ENCODE measurements around the gene RTN1.

The RTN1 gene

DNA sequence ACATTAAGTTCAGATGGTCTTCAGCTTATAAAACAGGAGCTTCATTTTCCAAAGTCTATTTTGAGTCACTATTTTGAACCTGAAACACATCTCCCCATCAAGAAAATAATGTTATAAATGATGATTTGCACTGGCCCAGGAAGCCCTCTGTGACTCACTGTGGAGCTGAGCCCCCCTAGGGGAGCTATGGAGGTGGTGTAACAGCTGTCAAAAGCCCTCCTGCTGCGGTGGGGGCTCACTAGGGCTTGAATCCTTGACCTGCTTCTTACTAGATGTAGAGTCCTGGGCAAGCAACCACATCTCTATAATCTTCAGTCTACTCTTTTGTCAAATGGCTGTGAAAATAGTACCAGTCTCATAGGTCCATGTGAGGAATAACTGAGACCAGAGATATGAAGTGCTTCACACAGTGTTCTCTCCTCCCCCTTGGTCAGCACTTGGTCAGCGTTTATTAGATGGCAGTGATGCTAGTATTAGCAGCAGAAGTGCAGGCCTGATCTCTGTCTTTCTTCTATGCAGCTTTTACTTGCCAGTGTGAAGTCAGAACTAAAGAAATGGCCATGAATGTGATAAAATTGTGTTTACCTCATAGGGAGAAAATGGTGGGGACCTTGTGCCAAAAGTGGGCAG lies 83.4 kb downstream of the RTN1 start:
- DNase-seq = no peak

DNA sequence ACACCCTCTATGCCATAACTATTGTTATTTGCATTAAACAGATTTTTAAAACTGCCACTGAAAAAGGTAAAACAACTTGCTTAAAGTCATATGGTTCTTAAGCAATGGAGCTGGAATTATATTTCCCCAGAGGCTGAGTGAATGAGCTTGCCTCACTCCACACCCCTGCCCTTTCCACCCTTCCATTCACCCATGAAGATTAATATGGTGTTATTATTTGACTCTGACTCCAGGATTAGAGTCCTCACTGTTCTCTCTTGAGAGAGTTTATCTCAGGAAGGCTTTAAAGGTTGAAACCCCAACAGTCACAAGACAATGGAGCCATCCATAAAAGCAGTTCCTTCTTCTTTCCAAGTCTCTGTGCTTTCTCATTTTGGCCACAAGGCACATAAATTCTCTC lies 84.9 kb downstream of the RTN1 start:
- no peak for DNase-seq

DNA sequence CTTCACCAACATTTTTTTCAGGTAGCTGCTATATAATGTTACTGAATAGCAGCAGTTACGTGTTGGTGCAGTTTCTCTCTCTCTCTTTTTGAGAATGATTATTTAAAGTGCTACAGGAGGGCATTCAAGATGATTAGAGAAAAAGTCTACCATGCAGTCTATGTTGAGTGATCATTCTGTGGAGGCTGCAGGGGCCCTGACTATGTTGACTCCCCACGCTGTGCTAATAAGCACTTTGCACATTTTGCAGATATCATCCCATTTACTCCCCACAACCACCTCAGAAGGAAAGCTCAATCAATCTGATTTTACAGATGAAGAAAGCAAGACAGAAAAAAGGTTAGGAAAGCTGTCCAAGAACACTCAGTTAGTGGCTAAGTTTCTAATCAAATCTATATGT lies 87.8 kb downstream of the RTN1 start:
- no peak for DNase-seq

DNA sequence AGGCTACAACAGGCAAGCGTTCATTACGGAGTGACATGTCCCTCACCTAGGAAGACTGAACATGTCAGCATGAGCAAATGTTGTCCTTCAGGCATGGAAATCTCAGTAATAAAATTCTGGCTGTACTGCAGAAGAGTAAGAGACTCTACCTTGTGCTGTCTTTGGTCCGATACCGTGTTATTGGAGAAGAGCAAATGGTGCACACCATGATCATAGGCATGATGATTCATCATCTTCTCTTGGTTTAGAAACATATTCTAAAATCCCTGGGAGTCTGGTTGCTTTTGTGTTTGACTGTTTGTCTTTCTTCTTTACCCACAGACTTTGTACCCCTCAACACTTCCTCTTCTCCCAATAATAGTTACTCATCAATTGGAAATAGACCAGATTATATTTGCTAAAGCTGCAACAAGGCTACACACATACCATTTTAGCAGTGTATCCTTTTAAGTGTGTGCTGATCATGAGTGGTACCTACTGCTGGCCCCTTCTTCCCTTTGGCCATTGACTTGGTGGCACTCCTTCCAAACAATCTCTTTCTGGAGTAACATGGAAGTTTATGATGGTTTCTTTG lies 93.5 kb downstream of the RTN1 start:
- no peak for DNase-seq

DNA sequence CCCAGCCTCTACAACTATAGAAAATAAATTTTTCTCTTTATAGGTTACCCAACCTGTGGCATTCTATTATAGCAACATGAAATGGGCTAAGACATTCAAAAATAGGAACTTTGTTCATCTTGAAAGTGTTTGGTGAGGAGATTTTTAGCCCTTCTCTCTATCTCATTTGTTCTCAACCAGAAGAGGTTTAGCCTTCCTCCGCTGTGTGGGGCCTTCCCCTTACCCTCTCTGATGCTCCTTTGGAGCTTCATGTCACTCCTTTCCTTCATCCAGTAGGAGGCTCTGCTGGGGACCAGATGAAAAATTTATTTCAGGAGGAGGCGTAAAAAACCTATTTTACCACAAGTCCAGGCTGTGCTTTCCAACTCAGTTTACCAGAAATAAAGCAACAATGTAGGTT lies 94.1 kb downstream of the RTN1 start:
- DNase-seq = no peak

DNA sequence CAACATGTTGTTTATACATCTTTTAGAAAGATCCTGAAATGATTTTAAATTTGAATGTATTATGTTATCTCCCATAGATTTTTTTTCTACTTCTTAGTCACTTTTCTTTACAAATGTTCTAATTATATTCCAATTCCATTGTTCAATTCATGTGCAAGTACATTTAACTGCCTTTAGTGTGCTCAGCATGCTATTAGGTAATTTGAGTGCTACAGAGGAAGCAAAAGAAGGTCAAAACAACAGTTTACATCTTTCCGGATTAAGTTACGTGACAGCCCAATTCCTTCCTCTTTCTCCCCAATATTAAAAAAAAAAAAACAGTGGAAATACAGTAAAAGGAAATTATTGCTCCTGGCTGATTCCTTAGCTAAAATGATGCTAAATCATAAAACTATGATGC lies 98.3 kb downstream of the RTN1 start:
- no peak for DNase-seq

DNA sequence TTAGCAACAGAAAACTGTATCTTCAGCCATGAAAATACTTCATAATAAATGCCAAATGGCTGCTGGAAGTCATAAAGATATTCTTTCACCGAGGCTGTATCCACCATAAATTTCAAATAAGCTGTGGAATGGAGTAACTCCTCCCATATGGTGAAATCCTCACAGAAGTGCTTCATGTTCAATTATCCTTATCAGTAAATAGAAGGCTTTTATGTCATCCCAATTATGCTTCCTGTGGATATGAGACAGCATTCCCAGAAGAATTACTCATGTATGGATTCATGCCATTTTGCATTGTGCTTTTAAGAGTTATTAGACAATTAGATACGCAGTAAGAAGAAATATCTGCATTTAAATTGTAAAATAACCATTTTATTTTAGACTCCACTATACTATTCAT lies 99.0 kb downstream of the RTN1 start:
- peak; percentile 66 for DNase-seq

DNA sequence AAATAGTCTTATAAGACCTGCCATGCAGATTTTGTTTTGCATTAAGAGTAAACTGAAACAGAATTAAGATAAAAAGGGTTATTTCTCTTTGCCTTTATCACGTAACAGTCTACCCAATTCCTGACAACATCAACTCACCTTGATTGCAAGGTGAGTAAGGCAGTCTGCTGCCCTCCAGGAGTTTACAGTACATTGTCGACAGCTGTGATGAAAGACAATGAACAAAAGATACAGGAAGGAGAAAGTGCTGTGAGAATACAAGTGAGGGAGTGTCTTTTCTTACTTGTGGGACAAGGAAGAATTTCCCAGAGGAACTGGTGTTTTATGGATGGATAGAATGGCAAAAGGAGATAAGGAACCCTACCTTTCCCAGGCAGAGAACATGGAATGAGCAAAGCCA lies 101.0 kb downstream of the RTN1 start:
- DNase-seq = no peak

DNA sequence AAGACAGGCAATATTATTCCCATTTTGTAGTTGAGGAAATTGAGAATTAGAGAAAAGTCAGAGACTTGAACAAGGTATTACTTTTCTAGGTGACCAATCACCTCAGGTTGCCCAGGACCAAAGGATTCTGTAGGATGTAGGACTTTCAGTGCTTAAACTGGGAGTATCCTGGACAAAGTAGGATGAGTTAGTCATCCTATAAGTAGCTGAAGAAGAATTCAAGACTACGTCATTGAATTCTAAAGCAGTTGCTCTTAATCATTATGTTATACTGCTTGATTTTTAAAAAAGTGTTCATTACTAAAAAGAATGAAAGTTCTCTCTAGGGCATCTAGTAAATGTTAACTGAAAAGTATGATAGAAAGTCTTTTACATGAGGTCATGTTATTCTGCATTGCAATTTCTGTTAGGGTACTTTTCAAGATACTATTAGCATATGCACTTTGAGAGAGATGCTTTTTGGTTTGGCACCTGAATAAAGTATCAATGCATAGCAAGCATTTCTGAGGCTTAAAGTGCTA lies 101.7 kb downstream of the RTN1 start:
- peak; percentile 54 for DNase-seq

DNA sequence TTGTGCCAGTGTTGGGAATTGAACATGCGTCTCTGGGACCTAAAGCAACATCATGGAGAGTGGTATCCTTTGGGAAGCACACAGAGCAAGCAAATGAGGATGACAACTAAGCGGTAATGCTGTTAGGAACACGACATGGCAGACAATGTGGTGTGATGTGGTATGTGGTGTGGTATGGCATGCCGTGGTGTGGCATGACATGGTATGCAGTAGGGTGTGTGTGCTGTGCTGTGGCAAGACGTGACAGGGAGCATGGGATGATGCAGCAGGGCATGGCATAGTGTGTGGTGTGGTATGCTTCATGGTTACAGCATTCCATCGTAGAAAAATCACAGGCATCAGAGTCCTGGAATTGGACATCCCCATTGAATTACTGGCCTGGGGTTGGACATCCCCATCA lies 108.7 kb downstream of the RTN1 start:
- no peak for DNase-seq

DNA sequence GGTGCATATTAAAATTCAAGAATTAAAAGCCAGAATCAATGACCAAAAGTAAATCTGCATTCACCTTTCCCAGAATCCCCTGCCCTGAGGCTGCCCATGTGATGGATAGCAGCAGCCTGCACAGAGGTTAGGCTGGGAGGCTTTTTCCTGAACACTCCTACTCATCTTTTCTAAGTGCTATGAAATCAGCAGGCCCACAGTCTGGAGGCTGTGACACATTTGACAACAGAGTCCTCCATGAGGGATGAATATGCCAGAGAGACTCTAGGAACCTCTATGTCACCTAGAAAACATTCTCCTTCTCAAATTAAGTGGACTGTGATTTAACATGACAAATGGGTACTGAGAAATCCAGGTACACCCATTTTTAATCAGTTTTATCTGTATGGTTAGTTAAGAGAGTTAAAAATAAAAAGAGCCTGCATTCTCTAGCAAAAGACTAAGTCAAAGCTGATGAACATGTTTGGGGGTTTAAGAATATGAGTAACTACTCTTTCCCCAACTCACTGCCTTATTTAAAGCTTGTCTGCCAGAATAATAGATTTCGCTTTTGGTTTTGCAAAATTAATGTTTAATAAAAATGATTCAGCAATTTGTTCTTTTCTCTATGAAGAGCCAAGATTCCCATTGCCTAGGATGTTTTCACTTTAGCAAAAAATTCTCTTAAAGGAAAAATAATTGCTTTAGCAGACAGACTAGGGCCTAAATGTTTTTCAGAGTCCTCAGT lies 115.0 kb downstream of the RTN1 start:
- DNase-seq = no peak

DNA sequence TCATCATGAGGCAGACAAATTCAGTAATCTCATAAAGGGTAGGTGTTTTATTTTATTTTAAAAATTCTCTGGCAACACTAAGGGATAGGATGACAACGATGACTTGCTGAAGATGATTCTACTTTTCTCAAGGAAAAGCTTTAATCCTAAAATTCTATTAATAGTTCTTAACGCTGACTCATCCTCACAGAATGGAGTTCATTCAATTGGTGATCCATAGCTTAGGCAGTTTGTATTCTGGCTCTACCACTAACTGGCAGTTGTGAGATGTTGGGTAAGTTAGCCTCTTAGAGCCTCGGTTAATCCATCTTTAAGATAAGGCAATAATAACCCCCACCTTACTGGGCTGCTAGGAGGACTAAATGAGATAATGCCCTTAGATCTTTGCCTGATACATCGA lies 116.3 kb downstream of the RTN1 start:
- DNase-seq = peak; percentile 61

DNA sequence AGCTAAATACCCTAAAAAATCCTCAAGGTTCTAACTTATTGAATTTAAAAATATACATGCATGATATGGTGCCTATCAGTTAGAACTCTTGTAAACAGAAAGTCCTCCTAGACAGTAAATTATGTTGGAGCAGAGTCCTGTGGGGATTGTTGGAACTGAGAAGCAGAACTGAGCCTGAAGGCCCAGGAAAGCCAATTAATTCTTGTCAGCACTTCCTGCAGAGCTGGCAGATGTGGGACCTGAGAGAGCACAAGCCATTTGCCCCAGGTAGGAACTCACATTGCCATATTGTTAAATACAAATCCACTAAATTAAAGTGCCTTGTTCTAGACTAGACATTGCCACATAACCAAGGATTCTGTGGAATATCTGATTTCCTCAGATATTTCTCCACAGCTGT lies 117.1 kb downstream of the RTN1 start:
- DNase-seq = no peak

DNA sequence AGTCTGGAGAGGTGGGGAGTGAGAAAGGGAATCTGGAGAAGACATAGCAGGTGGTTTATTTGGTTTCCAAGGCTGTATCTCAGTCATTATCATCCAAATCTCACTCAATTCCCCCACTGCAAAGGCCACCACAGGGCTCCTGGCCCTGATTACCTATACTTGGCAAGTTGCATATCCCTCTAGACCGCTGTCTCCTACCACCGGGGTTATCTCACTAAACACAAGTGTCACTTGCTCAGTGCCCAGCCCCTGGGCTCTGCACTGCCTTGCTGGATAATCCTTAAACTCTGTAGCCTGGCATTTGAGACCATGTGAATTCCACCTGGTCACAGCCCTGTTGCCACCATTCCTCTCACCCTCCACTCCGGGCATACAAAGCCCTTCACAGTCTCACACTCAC lies 119.0 kb downstream of the RTN1 start:
- no peak for DNase-seq

DNA sequence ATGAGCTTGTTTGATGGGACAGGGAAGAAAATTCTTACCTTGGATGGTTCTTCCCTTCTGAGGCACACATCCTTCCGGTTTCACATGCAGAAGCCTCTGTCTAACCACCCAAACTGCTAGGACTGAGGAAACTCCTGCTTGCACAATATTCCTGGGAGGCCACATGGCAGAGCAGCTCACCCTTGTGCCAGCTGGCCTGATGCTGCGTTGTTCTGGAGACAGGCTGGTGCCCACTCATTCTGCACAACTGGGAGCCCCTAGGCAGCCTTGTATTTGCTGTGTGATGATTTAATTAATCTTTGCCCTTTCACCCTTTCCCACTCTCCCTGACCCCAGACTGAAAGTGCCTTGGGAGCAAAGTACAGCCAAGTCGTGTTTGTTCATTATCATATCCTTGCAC lies 130.8 kb downstream of the RTN1 start:
- DNase-seq = no peak

DNA sequence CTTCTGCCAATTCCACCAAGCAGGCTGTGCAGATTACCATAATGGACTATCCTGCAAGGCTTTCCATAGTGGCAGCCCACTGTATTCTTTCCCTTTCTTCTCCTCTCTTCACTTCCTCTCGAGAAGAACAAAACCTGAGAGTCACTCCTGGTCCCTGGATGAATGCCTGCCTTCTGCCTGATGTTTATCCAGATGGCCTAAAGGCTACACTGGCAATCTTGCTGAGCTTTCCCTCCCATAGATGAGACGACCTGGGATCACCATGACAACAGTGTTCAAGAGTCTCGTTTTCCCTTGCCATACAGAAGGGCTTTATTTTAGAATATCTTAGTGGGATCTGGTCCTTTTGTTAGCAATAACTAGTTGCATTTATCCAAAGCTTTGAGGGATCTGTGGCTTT lies 142.3 kb downstream of the RTN1 start:
- no peak for DNase-seq

DNA sequence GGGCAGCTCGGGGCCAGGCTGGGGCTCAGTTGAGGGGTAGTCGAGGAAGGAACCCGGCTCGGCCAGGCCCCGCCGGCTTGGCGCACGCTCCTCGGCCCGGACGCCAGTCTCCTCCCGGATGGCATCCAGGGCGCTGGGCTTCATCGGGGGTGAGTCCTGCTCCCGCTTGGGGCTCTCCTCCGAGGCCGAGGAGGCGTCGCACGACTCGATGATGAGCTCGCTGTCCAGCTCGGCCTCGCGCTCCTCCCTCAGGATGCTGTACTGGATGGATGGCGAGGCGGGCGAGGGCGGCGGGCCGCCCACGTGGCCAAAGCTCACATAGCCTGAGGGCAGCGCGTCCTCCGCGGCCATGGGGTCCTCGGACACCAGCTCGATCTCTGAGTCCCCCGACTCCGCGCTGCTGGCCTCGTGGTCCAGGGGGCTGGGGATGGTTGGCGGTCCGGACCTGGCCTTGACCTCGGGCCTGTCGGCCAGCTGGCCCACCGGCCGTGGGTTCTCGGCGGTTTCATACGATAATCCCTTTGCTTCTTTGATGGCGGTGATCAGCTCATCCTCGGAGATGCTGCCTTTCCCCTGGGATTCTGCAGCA lies 143.4 kb downstream of the RTN1 start:
- no peak for DNase-seq

DNA sequence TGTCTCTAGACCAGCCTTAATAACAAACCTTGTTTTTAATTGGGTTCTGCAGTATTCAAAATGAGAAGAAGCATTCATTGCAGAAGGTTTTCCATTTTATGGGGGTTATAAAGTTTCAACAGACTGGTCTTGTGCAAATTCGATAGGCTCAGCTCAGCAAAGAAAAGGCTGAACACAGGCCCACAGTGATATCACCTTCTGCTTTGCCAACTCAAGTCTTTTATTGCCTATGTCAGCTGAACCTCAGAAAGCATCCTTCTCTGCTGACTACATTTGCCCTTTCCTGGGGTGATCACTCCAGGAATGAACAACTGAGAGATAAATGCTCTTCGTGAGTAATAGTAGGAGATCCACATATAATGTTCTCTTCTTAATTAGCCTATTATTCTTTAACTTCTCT lies 159.5 kb downstream of the RTN1 start:
- no peak for DNase-seq

DNA sequence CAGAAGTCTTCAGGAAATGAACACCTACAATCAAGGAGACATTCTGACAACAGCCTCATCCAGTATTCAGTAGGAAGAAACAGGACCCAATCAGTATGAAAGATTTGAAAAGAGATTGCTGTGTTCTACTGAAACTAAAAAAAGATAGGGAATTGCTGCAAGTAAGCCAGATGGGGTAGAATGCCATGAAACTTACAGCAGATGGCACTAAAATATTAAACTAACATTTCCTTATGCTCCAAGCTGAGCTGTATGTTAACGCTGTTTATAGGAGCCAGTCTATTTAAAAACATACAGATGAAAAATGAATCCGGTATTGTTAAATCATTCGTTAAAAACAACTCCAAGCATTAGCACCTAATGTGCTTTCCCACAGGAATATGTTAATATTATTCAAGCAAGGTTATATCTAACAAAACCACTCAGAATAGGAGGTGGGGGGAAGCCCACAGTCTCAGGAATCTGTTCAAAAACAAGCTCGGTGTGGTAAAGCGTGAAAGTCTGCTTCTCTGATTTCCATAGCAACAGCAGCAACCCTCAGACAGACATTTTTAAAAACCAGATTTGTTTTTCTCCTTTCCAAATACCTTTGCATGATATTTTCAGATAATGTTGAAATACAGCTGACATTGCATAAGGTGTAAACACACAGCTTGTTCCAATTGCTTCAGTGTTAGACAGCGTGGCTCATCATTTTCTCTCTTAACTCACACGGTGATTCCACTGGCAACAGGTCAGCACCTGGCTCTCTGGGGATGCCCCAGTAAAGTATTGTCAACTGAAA lies 162.6 kb downstream of the RTN1 start:
- peak; percentile 1 for DNase-seq

DNA sequence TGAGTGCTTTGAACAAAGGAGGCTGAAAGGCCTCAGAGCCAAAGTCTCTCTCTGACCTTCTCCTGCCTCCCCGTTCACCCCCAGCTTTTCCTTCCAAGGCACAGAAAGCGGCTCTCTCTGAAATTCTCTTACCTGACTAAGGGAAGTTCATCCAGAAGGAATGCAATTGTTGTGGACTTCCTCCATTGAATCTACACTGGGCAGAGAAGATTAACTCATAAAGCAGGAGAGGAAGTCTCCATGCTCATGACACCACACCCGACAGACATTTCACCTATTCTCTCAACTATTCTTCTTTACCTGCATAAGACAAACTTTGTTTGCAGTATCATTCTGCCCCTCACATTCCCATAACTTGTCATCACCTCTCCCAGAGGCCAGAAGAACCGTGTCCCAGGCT lies 164.7 kb downstream of the RTN1 start:
- DNase-seq = no peak

DNA sequence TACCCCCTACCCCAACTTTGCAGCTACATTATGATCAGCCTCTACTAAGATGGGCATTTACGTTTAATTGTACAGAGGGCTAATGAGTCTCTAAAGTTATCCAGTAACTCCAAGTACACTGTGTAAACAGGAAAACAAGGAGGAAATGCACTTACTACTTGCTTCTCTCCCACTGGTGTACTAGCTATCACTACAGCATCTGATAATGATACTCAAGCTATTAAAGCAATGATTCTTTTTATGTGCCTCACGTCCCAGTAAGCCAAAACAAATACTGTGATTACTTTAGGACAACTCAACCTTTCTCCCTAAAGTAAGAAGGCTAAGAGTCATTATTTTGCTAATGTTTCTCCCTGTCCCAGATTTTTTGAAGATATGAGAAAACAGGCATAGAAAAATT lies 165.3 kb downstream of the RTN1 start:
- no peak for DNase-seq

DNA sequence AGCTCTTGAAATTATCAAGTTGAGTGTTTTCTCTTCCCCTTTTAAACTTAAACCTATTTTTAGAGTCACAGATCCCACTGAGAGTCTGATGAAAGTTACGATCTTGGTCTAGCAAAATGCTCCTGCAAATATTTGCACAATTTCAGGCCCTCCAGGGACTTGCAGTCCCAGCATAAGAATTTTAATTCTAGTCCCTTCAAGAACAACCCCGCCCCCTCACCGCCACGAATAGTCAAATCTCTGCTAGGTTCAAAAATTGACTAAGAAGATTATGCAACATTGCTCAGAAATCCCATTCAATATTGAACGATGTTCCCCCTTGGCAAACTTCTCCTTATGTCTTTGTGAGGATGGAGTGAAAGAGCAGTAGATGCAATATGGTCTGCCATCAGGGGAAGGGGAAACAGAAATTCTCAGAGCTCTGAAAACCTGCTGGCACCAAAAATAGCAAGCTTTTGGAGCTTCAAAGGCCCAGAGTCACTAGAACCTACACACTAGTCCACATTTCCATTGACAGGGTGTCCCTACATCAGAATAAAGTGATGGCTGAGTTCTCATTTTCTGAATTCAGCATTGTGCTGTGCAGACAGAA lies 166.4 kb downstream of the RTN1 start:
- no peak for DNase-seq

DNA sequence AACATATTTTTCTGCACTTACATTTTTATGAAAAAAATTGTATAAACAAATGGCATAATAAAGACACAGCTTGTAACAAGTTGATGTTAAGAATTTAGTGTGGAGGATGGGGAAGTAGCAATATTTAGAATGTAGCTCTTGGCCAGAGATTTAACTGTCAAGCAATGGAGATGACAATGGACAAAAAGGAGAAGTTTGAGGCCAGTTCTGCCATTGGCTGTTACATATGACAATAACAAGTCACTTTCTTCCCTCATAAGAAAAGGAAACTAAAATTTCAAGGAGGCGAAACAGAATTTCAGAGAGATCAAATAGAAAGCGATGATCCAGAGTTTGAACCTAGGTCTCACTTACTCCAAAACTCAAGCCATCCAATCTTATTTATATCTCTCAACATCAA lies 171.1 kb downstream of the RTN1 start:
- DNase-seq = no peak
